Kidney capillary endothelial cell (primary cell): ENCODE data around the gene RHOXF2.
A peak's percentile ranks its signal among the peaks of the same experiment; 100 is the strongest.

Source experiments
- DNase-seq: peaks from one replicate; pipeline ENCODE4 v3.0.0-alpha.2; 2018; ENCODE audit warnings: low spot score

The RHOXF2 gene

GRCh38 chrX:120200851-120201250, 42.4 kb downstream of the RHOXF2 start:
- DNase-seq = no peak

GRCh38 chrX:120205816-120206753, 47.7 kb downstream of the RHOXF2 start:
- no peak for DNase-seq

GRCh38 chrX:120207009-120207605, 48.7 kb downstream of the RHOXF2 start:
- DNase-seq = no peak

GRCh38 chrX:120213438-120214265, 55.2 kb downstream of the RHOXF2 start:
- peak; percentile 46 for DNase-seq
